SK-N-SH treated with all-trans-retinoic acid at 6 μM for 48 hours (cell line): ENCODE results near the gene CACTIN.

Experiments used
- ATAC-seq: fragments of 200-7000 bp; cut with Tn5 transposase; 3 replicates; pipeline ENCODE4 v1.9.1; 2020; ENCODE audit warnings: mild to moderate bottlenecking, moderate library complexity
- ARNTL ChIP-seq: fragments of 450-650 bp; formaldehyde crosslinking; IDR thresholded peaks from 2 replicates; pipeline ENCODE4 v1.5.0; 2020; ENCODE audit warnings: low read depth, mild to moderate bottlenecking, moderate library complexity, borderline replicate concordance
- CREB5 ChIP-seq: fragments of 250-450 bp; sonication (Bioruptor Pico); IDR thresholded peaks from 2 replicates; pipeline ENCODE4 v1.5.1; 2020; ENCODE audit warnings: low read depth, mild to moderate bottlenecking, moderate library complexity
- CSDC2 ChIP-seq: fragments of 250-450 bp; sonication (Bioruptor Pico); IDR thresholded peaks from 2 replicates; pipeline ENCODE4 v1.5.0; 2020; ENCODE audit warnings: mild to moderate bottlenecking, moderate library complexity
- CSRNP3 ChIP-seq: fragments of 250-450 bp; sonication (Bioruptor Pico); IDR thresholded peaks from 2 replicates; pipeline ENCODE4 v1.5.1; 2021; ENCODE audit warnings: mild to moderate bottlenecking, moderate library complexity
- ESRRG ChIP-seq: fragments of 250-450 bp; sonication (Bioruptor Pico); IDR thresholded peaks from 2 replicates; pipeline ENCODE4 v1.6.1; 2021; ENCODE audit warnings: mild to moderate bottlenecking
- ISL1 ChIP-seq: fragments of 250-450 bp; sonication (Bioruptor Pico); IDR thresholded peaks from 2 replicates; pipeline ENCODE4 v2.1.2; 2022; ENCODE audit warnings: mild to moderate bottlenecking, moderate library complexity
- OSR1 ChIP-seq: fragments of 250-450 bp; sonication (Bioruptor Pico); IDR thresholded peaks from 2 replicates; pipeline ENCODE4 v1.8.0; 2022; ENCODE audit warnings: moderate library complexity, mild to moderate bottlenecking, inconsistent platforms
- PATZ1 ChIP-seq: fragments of 250-450 bp; sonication (Bioruptor Pico); IDR thresholded peaks from 2 replicates; pipeline ENCODE4 v1.8.0; 2020; ENCODE audit warnings: mild to moderate bottlenecking, moderate library complexity, borderline replicate concordance
- POU6F1 ChIP-seq: fragments of 250-450 bp; sonication (Bioruptor Pico); IDR thresholded peaks from 2 replicates; pipeline ENCODE4 v1.8.0; 2021; ENCODE audit warnings: low read depth, mild to moderate bottlenecking, moderate library complexity, borderline replicate concordance
- PPARA ChIP-seq: fragments of 250-450 bp; sonication (Bioruptor Pico); IDR thresholded peaks from 2 replicates; pipeline ENCODE4 v1.5.0; 2020; ENCODE audit warnings: mild to moderate bottlenecking, borderline replicate concordance
- RARB ChIP-seq: fragments of 250-450 bp; sonication (Bioruptor Pico); IDR thresholded peaks from 2 replicates; pipeline ENCODE4 v1.8.0; 2021; ENCODE audit warnings: mild to moderate bottlenecking, moderate library complexity
- SNAI2 ChIP-seq: fragments of 250-450 bp; sonication (Bioruptor Pico); IDR thresholded peaks from 2 replicates; pipeline ENCODE4 v1.5.0; 2020; ENCODE audit warnings: mild to moderate bottlenecking, moderate library complexity
- TCF4 ChIP-seq: fragments of 250-450 bp; sonication (Bioruptor Pico); IDR thresholded peaks from 2 replicates; pipeline ENCODE4 v1.8.0; 2021; ENCODE audit warnings: mild to moderate bottlenecking, moderate library complexity, borderline replicate concordance
- TOX ChIP-seq: fragments of 250-450 bp; sonication (Bioruptor Pico); IDR thresholded peaks from 2 replicates; pipeline ENCODE4 v1.8.0; 2021; ENCODE audit warnings: mild to moderate bottlenecking, moderate library complexity, borderline replicate concordance
- TSHZ2 ChIP-seq: fragments of 250-450 bp; sonication (Bioruptor Pico); IDR thresholded peaks from 2 replicates; pipeline ENCODE4 v1.5.0; 2020; ENCODE audit warnings: mild to moderate bottlenecking, moderate library complexity
- ZC3H10 ChIP-seq: fragments of 250-450 bp; sonication (Bioruptor Pico); IDR thresholded peaks from 2 replicates; pipeline ENCODE4 v1.5.1; 2021; ENCODE audit warnings: mild to moderate bottlenecking, moderate library complexity
- ZFP3 ChIP-seq: fragments of 250-450 bp; sonication (Bioruptor Pico); IDR thresholded peaks from 2 replicates; pipeline ENCODE4 v1.5.0; 2020; ENCODE audit warnings: mild to moderate bottlenecking, moderate library complexity
- ZFP30 ChIP-seq: fragments of 450-650 bp; formaldehyde crosslinking; IDR thresholded peaks from 2 replicates; pipeline ENCODE4 v1.5.0; 2022; ENCODE audit warnings: mild to moderate bottlenecking, moderate library complexity
- ZNF70 ChIP-seq: fragments of 450-650 bp; formaldehyde crosslinking; IDR thresholded peaks from 2 replicates; pipeline ENCODE4 v1.5.0; 2020; ENCODE audit warnings: mild to moderate bottlenecking, moderate library complexity
- ZNF8 ChIP-seq: fragments of 450-650 bp; formaldehyde crosslinking; IDR thresholded peaks from 2 replicates; pipeline ENCODE4 v1.5.0; 2020; ENCODE audit warnings: mild to moderate bottlenecking, moderate library complexity

Gene CACTIN

GRCh38 chr19:3590991-3591659, 35.5 kb downstream of the CACTIN start (continued):
- TF ChIP-seq TSHZ2 (CRISPR knock-in tag), result no peak
- no peak for TF ChIP-seq ARNTL (CRISPR knock-in tag)
- TF ChIP-seq ESRRG (CRISPR knock-in tag), result no peak
- no peak for TF ChIP-seq ISL1 (CRISPR knock-in tag)

GRCh38 chr19:3589949-3590348, 36.6 kb downstream of the CACTIN start:
- TF ChIP-seq OSR1 (CRISPR knock-in tag), result no peak
- TF ChIP-seq TSHZ2 (CRISPR knock-in tag), result no peak
- TF ChIP-seq PPARA (CRISPR knock-in tag), result no peak
- TF ChIP-seq CSRNP3 (CRISPR knock-in tag), result no peak
- no peak for TF ChIP-seq ARNTL (CRISPR knock-in tag)
- no peak for TF ChIP-seq CSDC2 (CRISPR knock-in tag)
- TF ChIP-seq ISL1 (CRISPR knock-in tag), result no peak
- no peak for TF ChIP-seq ZFP30 (CRISPR knock-in tag)
- TF ChIP-seq PATZ1, result no peak
- no peak for TF ChIP-seq ZFP3 (CRISPR knock-in tag)
- no peak for TF ChIP-seq TCF4
- TF ChIP-seq CREB5 (CRISPR knock-in tag), result no peak
- no peak for TF ChIP-seq ZNF70 (CRISPR knock-in tag)
- TF ChIP-seq ZNF8 (CRISPR knock-in tag), result no peak
- no peak for TF ChIP-seq RARB
- no peak for TF ChIP-seq POU6F1
- no peak for TF ChIP-seq SNAI2
- TF ChIP-seq ZC3H10, result no peak
- no peak for TF ChIP-seq TOX
- ATAC-seq, result no peak
